COR-L47 (cell line): ENCODE measurements around the gene TNRC6C.
"Not testable (repeated sequence)": the region's sequence is repeated elsewhere in the genome, so short reads cannot be mapped to it uniquely, and the experiment has no call there.

Experiments
- DNase-seq: peaks from one replicate; lab custom pipeline; 2025; lab: John Stamatoyannopoulos, UW

Gene TNRC6C

DNA sequence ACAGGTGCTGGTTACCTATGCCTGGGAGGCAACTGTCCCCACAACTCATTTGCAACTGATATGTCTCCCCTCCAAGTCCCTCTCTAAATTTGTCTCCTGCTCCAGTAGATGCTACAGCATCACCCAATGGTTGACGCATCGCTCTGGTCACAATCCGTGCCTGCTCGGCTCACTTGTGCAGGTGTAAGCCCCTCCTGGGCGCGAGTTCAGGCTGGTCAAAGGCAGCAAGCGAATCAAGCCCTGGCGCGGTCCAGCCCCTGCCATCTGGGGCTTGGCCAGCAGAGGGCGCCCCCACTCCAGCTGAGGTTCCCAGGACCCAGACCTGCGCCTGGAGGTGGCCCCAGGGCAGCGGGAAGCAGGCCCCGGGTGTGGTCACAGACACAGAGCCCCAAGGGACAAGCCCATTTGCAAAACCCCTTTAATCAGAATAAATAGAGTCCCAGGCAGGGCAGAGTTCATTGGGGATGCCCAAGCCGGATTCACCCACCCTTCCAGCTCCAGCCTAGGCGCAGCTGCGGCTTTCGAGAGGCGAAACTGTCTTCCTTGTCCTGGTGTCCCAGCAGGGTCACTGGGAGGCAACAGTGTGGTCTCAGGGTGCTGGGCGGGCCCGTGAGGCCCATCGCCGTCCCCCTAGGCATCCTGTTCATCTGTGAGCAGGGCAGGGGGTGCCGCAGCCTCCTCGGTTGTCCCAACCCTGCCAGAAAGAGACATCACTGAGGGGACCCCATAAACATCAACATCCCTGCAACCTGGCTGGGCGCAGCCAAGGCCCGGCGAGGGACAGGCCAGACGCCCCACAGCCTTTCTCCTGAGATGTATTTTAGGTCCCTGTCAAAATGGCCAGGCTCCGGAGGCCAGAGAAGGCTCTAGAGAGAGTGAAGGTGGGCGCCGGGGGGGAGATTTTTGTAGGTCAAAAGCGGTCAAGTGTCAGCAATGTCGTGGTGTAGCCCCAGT, 154.3 kb downstream of the TNRC6C start:
- DNase-seq: peak; percentile 44

- no peak for DNase-seq
Measured at GRCh38 chr17:78113804-78114785, 155.6 kb downstream of the TNRC6C start.

- DNase-seq: no peak
Measured at GRCh38 chr17:78114831-78115723, 156.6 kb downstream of the TNRC6C start.

DNA sequence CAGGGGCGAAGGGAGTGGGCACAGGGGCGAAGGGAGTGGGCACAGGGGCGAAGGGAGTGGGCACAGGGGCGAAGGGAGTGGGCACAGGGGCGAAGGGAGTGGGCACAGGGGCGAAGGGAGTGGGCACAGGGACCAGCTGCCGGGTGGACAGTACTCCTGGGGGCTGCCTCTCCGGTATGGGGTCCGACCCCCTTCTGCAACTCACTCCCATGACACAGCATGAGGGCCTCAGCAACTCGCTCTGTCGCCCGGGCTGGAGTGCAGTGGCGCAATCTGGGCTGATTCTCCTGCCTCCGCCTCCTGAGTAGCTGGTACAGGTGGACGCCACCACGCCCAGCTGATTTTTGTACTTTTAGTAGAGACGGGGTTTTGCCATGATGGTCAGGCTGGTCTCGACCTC, 157.3 kb downstream of the TNRC6C start:
- not testable (repeated sequence) for DNase-seq

DNA sequence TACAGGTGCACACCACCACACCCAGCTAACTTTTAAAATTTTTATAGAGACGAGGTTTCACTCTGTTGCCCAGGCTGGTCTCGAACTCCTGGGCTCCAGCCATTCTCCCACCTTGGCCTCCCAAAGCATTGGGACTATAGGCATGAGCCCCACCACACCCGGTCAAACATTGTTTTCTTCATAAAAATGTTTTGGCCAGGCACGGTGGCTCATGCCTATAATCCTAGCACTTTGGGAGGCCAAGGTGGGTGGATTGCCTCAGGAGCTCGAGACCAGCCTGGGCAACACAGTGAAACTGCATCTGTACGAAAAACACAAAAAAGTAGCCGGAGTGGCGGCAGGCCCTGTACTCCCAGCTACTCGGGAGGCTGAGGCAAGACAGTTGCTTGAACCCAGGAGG, 157.9 kb downstream of the TNRC6C start:
- no peak for DNase-seq

- peak; percentile 64 for DNase-seq
Measured at GRCh38 chr17:78117027-78117981, 158.8 kb downstream of the TNRC6C start.

GRCh38 chr17:78118801-78119241, 160.3 kb downstream of the TNRC6C start:
- DNase-seq: no peak

DNA sequence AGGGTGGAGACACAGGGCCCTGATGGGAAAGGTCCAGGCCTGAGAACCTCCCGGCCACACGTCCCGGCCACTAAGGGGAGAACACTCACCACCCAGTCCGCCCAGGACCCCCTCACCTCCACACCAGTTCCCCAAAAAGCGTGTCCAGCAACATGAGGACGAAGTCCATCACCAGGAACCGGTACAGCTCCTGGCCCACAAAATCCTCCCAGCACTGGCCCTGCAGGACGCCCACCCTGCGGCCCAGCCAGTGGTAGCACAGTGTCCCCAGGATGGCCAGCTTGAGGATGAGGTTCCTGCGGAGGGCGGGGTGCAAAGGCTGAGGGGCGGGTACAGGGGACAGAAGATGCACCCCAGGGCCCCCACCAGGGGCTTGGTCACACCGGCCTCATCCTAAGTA, 162.0 kb downstream of the TNRC6C start:
- no peak for DNase-seq

DNA sequence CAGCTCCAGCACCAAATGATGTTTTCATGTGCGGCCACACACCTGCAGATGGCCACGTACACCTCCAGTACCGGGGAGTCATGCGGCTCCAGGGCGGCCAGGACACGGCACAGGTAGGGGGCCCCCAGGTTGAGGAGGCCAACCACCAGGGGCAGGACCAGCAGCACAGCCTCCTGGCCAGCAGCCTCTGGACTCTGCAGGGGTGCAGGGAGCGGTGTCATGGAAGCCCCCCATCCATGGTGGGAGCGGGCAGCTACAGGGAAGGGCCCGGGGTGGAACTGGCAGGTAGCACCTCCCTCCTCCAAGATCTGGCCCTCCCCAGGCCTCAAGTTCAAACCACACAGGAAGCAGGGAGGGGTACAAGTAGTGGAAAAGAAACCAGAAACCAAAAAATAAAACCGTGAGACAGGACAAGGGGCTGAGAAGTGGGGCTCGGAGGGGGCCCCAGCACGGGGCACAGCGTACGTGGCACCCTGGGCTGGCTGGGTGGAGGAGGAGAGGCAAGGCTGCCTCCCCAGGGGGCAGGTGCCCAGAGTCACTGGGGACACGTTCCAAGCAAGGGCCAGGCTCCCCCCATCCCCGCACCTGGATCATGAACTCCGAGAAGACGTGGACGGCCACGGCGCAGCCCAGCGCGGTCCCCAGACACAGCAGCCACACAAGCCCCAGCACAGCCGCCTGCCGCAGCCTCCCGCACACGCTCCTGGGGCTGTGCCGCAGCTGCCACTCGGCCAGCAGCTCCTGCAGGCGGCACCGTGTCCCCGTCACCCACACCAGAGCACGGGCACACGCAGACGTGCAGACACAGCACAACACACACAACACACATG, 162.7 kb downstream of the TNRC6C start:
- DNase-seq: no peak

DNA sequence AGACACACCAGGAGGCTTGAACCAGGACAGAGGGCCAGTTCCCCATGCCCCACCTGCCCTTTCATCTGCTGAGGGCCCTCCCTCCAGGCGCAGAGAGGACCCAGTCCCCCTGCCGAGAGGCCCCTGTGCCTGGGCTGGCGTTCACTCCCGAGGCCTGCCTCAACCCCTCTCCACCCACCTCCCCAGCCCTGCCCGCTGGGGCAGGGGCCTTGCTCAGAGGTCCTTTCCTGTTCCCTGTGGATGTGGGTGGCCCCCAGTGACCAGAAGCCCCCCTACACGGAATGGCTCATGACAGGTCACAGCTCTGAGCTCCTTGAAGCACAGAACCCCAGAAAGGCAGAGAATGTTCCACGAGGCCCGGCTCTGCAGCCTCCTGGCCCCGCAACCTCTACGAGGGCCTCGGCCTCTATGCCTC, 163.3 kb downstream of the TNRC6C start:
- DNase-seq: no peak

- no peak for DNase-seq
Measured at GRCh38 chr17:78122216-78122930, 163.9 kb downstream of the TNRC6C start.

- DNase-seq: no peak
Measured at GRCh38 chr17:78122931-78123249, 164.4 kb downstream of the TNRC6C start.

DNA sequence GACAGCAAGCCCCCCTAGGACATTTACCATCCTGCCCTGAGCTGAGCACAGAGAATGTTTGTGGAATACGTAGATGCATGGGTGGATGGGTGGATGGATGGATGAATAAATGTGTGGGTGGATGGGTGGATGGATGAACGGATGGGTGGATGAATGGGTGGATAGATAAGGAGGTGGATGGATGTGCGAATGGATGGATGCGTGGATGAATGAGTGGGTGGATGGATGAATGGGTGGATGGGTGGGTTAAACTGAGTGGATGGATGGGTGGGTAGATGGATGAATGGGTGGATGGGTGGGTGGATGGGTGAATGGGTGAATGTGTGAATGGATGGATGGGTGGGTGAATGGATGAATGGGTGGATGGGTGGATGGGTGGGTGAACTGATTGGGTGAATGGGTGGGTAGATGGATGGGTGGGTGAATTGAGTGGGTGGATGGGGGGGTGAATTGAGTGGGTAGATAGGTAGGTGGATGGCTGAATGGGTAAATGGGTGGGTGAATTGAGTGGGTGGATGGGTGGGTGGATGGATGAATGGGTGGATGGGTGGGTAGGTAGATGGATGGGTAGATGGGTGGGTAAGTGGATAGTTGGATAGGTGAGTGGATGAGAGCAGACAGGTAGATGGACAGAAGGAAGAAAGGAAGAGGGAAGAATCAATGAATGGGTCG, 164.9 kb downstream of the TNRC6C start:
- no peak for DNase-seq

- DNase-seq: no peak
Measured at GRCh38 chr17:78124081-78124835, 165.8 kb downstream of the TNRC6C start.

GRCh38 chr17:78124836-78125137, 166.3 kb downstream of the TNRC6C start:
- no peak for DNase-seq

GRCh38 chr17:78125138-78125913, 166.8 kb downstream of the TNRC6C start:
- no peak for DNase-seq
